ENCODE results near the gene DSCAML1.

DSCAML1 gene

DNA sequence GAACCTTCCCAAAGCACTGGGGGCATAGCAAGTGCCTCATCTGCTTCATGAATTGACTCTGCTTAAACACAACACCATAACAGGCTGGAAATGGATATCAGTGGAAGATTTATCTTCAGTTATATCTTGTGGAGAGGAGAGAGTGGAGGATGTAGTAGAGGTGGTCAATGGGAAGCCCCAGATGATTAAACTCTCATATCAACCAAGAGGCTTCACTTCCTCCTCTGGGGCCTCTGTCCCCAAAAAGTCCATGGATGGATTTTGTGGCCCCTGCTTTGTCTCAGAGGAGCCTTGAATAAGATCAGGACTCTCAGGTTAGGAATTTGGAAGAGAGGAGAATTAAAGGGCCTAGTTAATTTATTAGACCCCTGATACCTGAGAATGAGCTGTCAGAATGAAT lies 363.3 kb downstream of the DSCAML1 start:
- DNase-seq (ENCODE audit: low read depth), result no peak
- no peak overlapping the region for H3K4me3 ChIP-seq (ENCODE audit: low read depth, low read length)
- TF ChIP-seq, protein P1, sequence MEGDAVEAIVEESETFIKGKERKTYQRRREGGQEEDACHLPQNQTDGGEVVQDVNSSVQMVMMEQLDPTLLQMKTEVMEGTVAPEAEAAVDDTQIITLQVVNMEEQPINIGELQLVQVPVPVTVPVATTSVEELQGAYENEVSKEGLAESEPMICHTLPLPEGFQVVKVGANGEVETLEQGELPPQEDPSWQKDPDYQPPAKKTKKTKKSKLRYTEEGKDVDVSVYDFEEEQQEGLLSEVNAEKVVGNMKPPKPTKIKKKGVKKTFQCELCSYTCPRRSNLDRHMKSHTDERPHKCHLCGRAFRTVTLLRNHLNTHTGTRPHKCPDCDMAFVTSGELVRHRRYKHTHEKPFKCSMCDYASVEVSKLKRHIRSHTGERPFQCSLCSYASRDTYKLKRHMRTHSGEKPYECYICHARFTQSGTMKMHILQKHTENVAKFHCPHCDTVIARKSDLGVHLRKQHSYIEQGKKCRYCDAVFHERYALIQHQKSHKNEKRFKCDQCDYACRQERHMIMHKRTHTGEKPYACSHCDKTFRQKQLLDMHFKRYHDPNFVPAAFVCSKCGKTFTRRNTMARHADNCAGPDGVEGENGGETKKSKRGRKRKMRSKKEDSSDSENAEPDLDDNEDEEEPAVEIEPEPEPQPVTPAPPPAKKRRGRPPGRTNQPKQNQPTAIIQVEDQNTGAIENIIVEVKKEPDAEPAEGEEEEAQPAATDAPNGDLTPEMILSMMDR (conservative IDR thresholded peaks at IDR 0.05; ENCODE audit: low read depth, low read length), result no peak

- no peak for DNase-seq (ENCODE audit: low read depth)
- H3K4me3 ChIP-seq (ENCODE audit: low read depth, low read length), result no peak overlapping the region
- TF ChIP-seq, protein P1 (conservative IDR thresholded peaks at IDR 0.05; ENCODE audit: low read depth, low read length), result no peak
These were observed 365.6 kb downstream of the DSCAML1 start for GRCh38 chr11:117431436-117431835.

DNA sequence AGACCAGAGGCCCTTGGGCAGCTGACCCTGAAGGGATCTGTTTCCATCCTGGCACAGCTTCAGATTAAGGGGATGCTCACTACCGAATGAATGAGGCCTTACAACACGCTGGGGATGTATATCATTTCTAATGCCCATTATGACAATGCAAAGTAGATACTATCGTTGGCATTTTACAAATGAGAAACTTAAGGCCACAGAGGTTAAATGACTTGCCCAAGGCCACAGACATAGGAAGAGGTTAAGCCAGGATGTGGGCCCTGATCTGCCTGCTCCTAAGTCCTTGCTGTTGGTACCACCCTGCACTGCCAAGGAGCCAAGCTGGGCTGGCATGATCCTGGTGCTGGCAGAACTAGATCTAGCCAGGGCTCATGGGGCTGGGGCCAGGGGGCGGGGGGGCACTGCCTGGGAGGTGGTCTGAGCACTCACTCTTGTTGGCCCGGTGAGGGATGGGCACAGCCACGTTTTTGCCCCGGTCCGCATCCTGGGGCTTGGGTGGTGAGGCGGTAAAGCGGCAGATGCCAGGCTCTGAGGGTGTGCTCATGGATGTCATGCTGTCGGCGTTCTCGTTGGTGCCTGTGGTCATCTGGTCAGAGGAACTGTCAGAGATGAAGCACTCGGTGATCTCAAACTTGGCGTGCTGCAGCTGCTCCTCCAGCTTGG lies 366.6 kb downstream of the DSCAML1 start:
- H3K4me3 ChIP-seq (ENCODE audit: low read depth, low read length), result no peak overlapping the region
- TF ChIP-seq, protein P1 (conservative IDR thresholded peaks at IDR 0.05; ENCODE audit: low read depth, low read length), result no peak

DNA sequence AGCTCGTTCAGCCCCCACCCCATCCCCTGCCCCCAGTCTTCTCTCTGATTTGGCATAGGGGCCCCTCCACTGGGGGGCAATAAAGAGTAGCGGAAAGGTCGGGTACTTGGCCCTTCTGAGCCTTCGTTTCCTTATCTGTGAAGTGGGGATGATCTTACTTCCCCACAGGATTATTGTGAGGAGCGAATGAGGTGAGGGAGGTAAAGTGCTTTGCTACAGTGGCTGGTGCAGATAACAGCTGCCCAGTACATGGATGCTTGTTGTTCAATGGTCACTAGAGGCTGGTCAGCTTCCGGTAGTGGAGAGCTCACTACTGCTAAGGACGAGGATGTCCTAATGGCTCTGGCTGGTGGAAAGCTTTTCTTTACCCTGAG lies 368.2 kb downstream of the DSCAML1 start:
- TF ChIP-seq, protein P1 (conservative IDR thresholded peaks at IDR 0.05; ENCODE audit: low read depth, low read length), result no peak
- DNase-seq (ENCODE audit: low read depth), result no peak

More for the DNA sequence above, 366.6 kb downstream of the DSCAML1 start:
- DNase-seq (ENCODE audit: low read depth), result no peak

GRCh38 chr11:117428186-117428855 lies 368.7 kb downstream of the DSCAML1 start:
- H3K4me3 ChIP-seq (ENCODE audit: low read depth, low read length), result no peak overlapping the region
- TF ChIP-seq, protein P1 (conservative IDR thresholded peaks at IDR 0.05; ENCODE audit: low read depth, low read length), result no peak
- DNase-seq (ENCODE audit: low read depth), result no peak

More for the DNA sequence above, 368.2 kb downstream of the DSCAML1 start:
- H3K4me3 ChIP-seq (ENCODE audit: low read depth, low read length), result no peak overlapping the region

GRCh38 chr11:117427356-117427874 lies 369.6 kb downstream of the DSCAML1 start:
- no peak for DNase-seq (ENCODE audit: low read depth)
- TF ChIP-seq, protein P1 (conservative IDR thresholded peaks at IDR 0.05; ENCODE audit: low read depth, low read length), result no peak

More at GRCh38 chr11:117427356-117427874, 369.6 kb downstream of the DSCAML1 start:
- no peak overlapping the region for H3K4me3 ChIP-seq (ENCODE audit: low read depth, low read length)

Measured in choroid plexus epithelial cell (primary cell).